SK-N-SH (cell line): ENCODE data around the gene SOX13. TPM values are rescaled to one million over a fixed set of nuclear protein-coding genes. Genes with fewer than 3 reads are reported as not detected.
A peak's percentile ranks its signal among the peaks of the same experiment; 100 is the strongest.

Source experiments
- CTCF ChIA-PET: fragments of 300-600, 350-600 bp; formaldehyde crosslinking; extraction: SDS; loops from one replicate; lab custom pipeline; 2021; lab: Yijun Ruan, JAX
- POLR2A ChIA-PET: fragments of 350-600 bp; sonication (Branson Sonifier 250); formaldehyde crosslinking; extraction: SDS; loops from one replicate; lab custom pipeline; 2020; ENCODE audit warnings: antibody characterized with exemption, inconsistent platforms; lab: Yijun Ruan, JAX
- DNase-seq: peaks from one replicate; pipeline ENCODE4 v3.0.0; 2012
- H2AFZ ChIP-seq: fragments of 200-600 bp; sonication (generic); 2 replicates; pipeline ENCODE4 v1.8.1; 2016; ENCODE audit warnings: antibody characterized with exemption, mild to moderate bottlenecking, low read depth
- H3F3A ChIP-seq: fragments of 200-600 bp; sonication (generic); replicated peaks from 2 replicates; pipeline ENCODE3; 2016; ENCODE audit warnings: antibody characterized with exemption, mild to moderate bottlenecking; ENCODE audit not compliant: insufficient read depth
- H3K27ac ChIP-seq, 2 experiments: fragments of 200-500 bp in 1 of 2; fragments of 200-600 bp in 1 of 2; sonication (Bioruptor generic) in 1 of 2; sonication (generic), shearing (Covaris generic) in 1 of 2; 2 replicates each; pipeline versions ENCODE4 v1.5.1 to v1.6.1; 2014 to 2016; ENCODE audit warnings: low read depth in 2 of 2, inconsistent platforms in 1 of 2, low read length in 1 of 2, mild to moderate bottlenecking in 1 of 2, mixed read lengths in 1 of 2
- H3K27me3 ChIP-seq: fragments of 200-600 bp; sonication (generic), shearing (Covaris generic); 2 replicates; pipeline ENCODE4 v1.6.1; 2016; ENCODE audit warnings: mixed run types; ENCODE audit not compliant: insufficient read depth
- H3K36me3 ChIP-seq, 2 experiments: fragments of 200-500 bp in 1 of 2; fragments of 200-600 bp in 1 of 2; sonication (Bioruptor generic) in 1 of 2; sonication (generic) in 1 of 2; replicated peaks in 1 of 2; 2 replicates each; pipeline versions ENCODE3 to v1.5.1; 2014 to 2016; ENCODE audit warnings: low read length in 1 of 2, mild to moderate bottlenecking in 1 of 2; ENCODE audit not compliant: insufficient read depth in 2 of 2, control insufficient read depth in 1 of 2
- H3K4me1 ChIP-seq, 2 experiments: fragments of 200-500 bp in 1 of 2; fragments of 200-600 bp in 1 of 2; sonication (Bioruptor generic) in 1 of 2; sonication (generic), shearing (Covaris generic) in 1 of 2; 2 replicates each; pipeline versions ENCODE4 v1.5.1 to v1.6.1; 2014 to 2016; ENCODE audit warnings: low read depth in 1 of 2, low read length in 1 of 2, mixed run types in 1 of 2; ENCODE audit not compliant: insufficient read depth in 2 of 2, control insufficient read depth in 1 of 2
- H3K4me2 ChIP-seq: fragments of 200-600 bp; sonication (generic), shearing (Covaris generic); 2 replicates; pipeline ENCODE4 v1.6.1; 2017; ENCODE audit warnings: mixed run types
- H3K4me3 ChIP-seq, 2 experiments: fragments of 200-500 bp in 1 of 2; fragments of 200-600 bp in 1 of 2; sonication (Bioruptor generic) in 1 of 2; sonication (generic), shearing (Covaris generic) in 1 of 2; 2 replicates each; pipeline versions ENCODE4 v1.5.1 to v1.8.1; 2014 to 2016; ENCODE audit warnings: low read depth in 2 of 2, inconsistent platforms in 1 of 2, low read length in 1 of 2, mild to moderate bottlenecking in 1 of 2, mixed read lengths in 1 of 2, moderate library complexity in 1 of 2
- H3K79me2 ChIP-seq: fragments of 200-600 bp; sonication (generic); 2 replicates; pipeline ENCODE4 v1.8.1; 2017; ENCODE audit warnings: mild to moderate bottlenecking; ENCODE audit not compliant: insufficient read depth
- H3K9ac ChIP-seq: fragments of 200-600 bp; sonication (generic); 2 replicates; pipeline ENCODE4 v1.6.1; 2017; ENCODE audit warnings: mixed run types
- H3K9me2 ChIP-seq: fragments of 200-600 bp; sonication (generic); 2 replicates; pipeline ENCODE4 v1.6.1; 2017; ENCODE audit warnings: mixed run types
- H3K9me3 ChIP-seq: fragments of 200-600 bp; sonication (generic); 2 replicates; pipeline ENCODE4 v1.6.1; 2017; ENCODE audit warnings: mixed run types, mild to moderate bottlenecking, moderate library complexity
- H4K20me1 ChIP-seq: fragments of 200-600 bp; sonication (generic); 2 replicates; pipeline ENCODE4 v1.6.1; 2017; ENCODE audit warnings: mild to moderate bottlenecking, mixed run types; ENCODE audit not compliant: insufficient read depth
- CTCF ChIP-seq: fragments of 200-600 bp; sonication (generic); IDR thresholded peaks from 2 replicates; pipeline ENCODE4 v1.6.1; 2017; ENCODE audit warnings: antibody characterized with exemption, mild to moderate bottlenecking, moderate library complexity
- ELF1 ChIP-seq: IDR thresholded peaks from 2 replicates; pipeline ENCODE4 v1.4.0; 2012
- EZH2phosphoT487 ChIP-seq: fragments of 200-600 bp; sonication (generic); IDR thresholded peaks from 2 replicates; pipeline ENCODE4 v1.6.1; 2017; ENCODE audit warnings: low read depth, mixed run types, mild to moderate bottlenecking, antibody characterized with exemption, moderate library complexity, borderline replicate concordance
- FOXJ3 ChIP-seq: sonication (generic); formaldehyde crosslinking; IDR thresholded peaks from 2 replicates; pipeline ENCODE4 v1.5.1; 2020; ENCODE audit warnings: mild to moderate bottlenecking, missing genetic modification reagents
- GABPA ChIP-seq: IDR thresholded peaks from 2 replicates; pipeline ENCODE4 v1.4.0; 2012; ENCODE audit warnings: low read depth, mild to moderate bottlenecking
- IRF3 ChIP-seq: fragments of 150-350 bp; IDR thresholded peaks from 2 replicates; pipeline ENCODE4 v1.6.1; 2016; ENCODE audit warnings: mild to moderate bottlenecking, low read depth, low read length
- JUND ChIP-seq: IDR thresholded peaks from 2 replicates; pipeline ENCODE4 v1.4.0; 2012
- NRF1 ChIP-seq: IDR thresholded peaks from 2 replicates; pipeline ENCODE4 v1.6.1; 2012; ENCODE audit warnings: low read depth, mild to moderate bottlenecking, low read length
- POLR2AphosphoS5 ChIP-seq: IDR thresholded peaks from 2 replicates; pipeline ENCODE4 v1.6.1; 2012; ENCODE audit warnings: low read depth, low read length
- RXRA ChIP-seq: IDR thresholded peaks from 2 replicates; pipeline ENCODE4 v1.4.0; 2012; ENCODE audit warnings: low read depth, mild to moderate bottlenecking, borderline replicate concordance
- TAF1 ChIP-seq: IDR thresholded peaks from 2 replicates; pipeline ENCODE4 v1.6.1; 2012; ENCODE audit warnings: low read depth, mild to moderate bottlenecking, low read length, moderate library complexity, borderline replicate concordance
- USF1 ChIP-seq: IDR thresholded peaks from 2 replicates; pipeline ENCODE4 v1.4.0; 2012; ENCODE audit warnings: low read depth, borderline replicate concordance
- YY1 ChIP-seq: IDR thresholded peaks from 2 replicates; pipeline ENCODE4 v1.4.0; 2012; ENCODE audit warnings: low read depth, mild to moderate bottlenecking
- WGBS: methylation state at CpG from one replicate; pipeline ENCODE4 v1.1.6; 2017; ENCODE audit warnings: low lambda C conversion rate; 5-methylcytosine and 5-hydroxymethylcytosine counted together
- polyA plus RNA-seq, 3 experiments: library from polyadenylated mRNA; depleted of rRNA; stranded (reverse); fragments of >200 nt; gene quantifications; 2 replicates each; pipeline ENCODE4 v1.2.3, GENCODE V29; 2012
- TF ChIP-seq, protein P1 (sequence below): IDR thresholded peaks from 2 replicates; pipeline ENCODE4 v1.6.1; 2012; ENCODE audit warnings: mild to moderate bottlenecking, low read depth, low read length, moderate library complexity

Gene SOX13
- polyA plus RNA-seq, 1 of the 3 experiments (the other 2 are of a cell fraction): 10.6 TPM

- CTCF ChIA-PET: interaction anchor here (0.8 to 3.8 kb wide), 4 partner anchors 29 to 203 kb away, joined by 3 to 31 read pairs (median 14); no protein-coding TSS in a partner anchor
- H3K36me3 ChIP-seq: no peaks in the 10 kb centered on the region
Observed at GRCh38 chr1:204075139-204075521, 2.2 kb downstream of the SOX13 start.

DNA sequence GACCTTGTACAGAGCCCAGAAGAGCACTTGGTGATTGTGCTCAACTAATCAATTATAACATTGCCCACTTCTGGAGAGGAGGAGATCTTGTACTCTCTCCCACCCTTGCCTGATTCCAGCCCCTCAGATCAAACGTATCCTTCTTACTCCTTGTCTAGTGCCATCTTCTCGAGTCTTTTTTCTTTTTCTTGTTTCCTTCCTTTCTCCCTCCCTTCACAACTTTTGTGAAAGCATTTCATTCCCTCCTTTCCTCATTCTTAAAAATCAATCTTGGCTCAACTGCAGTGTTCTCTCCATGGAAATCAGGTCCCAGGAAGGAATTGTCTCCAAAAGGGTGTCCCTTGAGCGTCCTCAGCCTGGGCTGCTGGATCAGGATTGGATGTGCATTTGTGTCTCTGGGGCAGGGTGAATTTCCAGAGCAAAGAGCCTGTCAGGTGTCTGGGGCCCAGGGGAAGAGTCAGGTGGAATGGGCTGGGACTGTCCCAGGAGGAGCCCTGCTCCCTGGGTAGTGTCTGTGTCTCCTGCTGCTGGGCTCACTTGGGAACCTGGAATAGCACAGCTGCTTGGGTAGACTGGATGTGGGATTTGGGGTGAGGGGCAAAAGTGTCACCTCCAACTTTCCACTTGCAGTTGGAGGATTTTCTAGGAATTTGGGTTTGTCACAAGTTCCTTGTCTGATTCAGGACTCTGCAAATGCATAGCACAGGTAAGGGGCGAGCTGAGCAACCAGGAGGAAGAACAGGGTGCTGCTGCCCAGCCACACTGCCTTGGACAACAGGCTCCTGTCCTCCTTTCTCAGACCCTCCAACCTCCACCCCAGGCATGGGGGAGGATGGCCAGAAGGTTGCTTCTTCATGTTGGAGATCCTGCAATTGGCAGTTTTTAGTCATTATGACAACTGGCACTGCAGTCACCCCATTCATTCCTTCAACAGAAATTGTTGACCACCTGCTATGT, 3.3 kb downstream of the SOX13 start:
- Histone ChIP-seq H3F3A (no peaks in the 10 kb centered on the region), H3K9me2 (no peaks in the 10 kb centered on the region), H2AFZ (no peak overlapping the region), H3K79me2 (0 out of 2 replicates have a peak, but pooled peaks cover 3% of the 10 kb centered on the region), H3K27me3 (no peaks in the 10 kb centered on the region), H3K4me1 (peaks cover 11 to 12% of the 10 kb centered on the region in 2 experiments; a peak in 2 of 4 replicates), H3K9ac (no peak overlapping the region), H3K4me3 (no peak overlapping the region), H3K4me2 (no peak overlapping the region), H3K27ac (no peak overlapping the region), H4K20me1 (no peaks in the 10 kb centered on the region), H3K9me3 (no peaks in the 10 kb centered on the region), H3K36me3 (no peaks in the 10 kb centered on the region)
- ChIA-PET CTCF (interaction anchor here (0.8 to 1.1 kb wide), 2 partner anchors 27 to 205 kb away, joined by 3 read pairs; no protein-coding TSS in a partner anchor), POLR2A (no interaction called here)
- no peak for DNase-seq
- 89% methylated on average over 3 of the region's 4 CpGs for WGBS
- TF ChIP-seq IRF3 (no peak), FOXJ3 (CRISPR knock-in tag) (no peak), CTCF (no peak), TAF1 (no peak), ELF1 (no peak), YY1 (no peak), GABPA (no peak), EZH2phosphoT487 (no peak), JUND (no peak)
- TF ChIP-seq, protein P1, sequence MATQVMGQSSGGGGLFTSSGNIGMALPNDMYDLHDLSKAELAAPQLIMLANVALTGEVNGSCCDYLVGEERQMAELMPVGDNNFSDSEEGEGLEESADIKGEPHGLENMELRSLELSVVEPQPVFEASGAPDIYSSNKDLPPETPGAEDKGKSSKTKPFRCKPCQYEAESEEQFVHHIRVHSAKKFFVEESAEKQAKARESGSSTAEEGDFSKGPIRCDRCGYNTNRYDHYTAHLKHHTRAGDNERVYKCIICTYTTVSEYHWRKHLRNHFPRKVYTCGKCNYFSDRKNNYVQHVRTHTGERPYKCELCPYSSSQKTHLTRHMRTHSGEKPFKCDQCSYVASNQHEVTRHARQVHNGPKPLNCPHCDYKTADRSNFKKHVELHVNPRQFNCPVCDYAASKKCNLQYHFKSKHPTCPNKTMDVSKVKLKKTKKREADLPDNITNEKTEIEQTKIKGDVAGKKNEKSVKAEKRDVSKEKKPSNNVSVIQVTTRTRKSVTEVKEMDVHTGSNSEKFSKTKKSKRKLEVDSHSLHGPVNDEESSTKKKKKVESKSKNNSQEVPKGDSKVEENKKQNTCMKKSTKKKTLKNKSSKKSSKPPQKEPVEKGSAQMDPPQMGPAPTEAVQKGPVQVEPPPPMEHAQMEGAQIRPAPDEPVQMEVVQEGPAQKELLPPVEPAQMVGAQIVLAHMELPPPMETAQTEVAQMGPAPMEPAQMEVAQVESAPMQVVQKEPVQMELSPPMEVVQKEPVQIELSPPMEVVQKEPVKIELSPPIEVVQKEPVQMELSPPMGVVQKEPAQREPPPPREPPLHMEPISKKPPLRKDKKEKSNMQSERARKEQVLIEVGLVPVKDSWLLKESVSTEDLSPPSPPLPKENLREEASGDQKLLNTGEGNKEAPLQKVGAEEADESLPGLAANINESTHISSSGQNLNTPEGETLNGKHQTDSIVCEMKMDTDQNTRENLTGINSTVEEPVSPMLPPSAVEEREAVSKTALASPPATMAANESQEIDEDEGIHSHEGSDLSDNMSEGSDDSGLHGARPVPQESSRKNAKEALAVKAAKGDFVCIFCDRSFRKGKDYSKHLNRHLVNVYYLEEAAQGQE: no peak

More at GRCh38 chr1:204075139-204075521, 2.2 kb downstream of the SOX13 start:
- 74% methylated on average over 31 of the region's 31 CpGs for WGBS
- Histone ChIP-seq H3K4me1 (peaks cover 7 to 10% of the 10 kb centered on the region in 2 experiments; a peak in 2 of 4 replicates), H3K4me2 (peak overlapping the region; percentile 98), H3K4me3 (peak overlapping the region; percentile 71 to 80; a peak in 3 of 4 replicates), H3K9ac (no peak overlapping the region; the same call in 1 of the 2 replicates), H3K9me2 (no peaks in the 10 kb centered on the region), H3F3A (no peaks in the 10 kb centered on the region), H3K27ac (no peak overlapping the region), H4K20me1 (no peaks in the 10 kb centered on the region), H3K27me3 (no peaks in the 10 kb centered on the region), H3K79me2 (0 out of 2 replicates have a peak, but pooled peaks cover 3% of the 10 kb centered on the region), H2AFZ (peak overlapping the region; percentile 74; the same call in 1 of the 2 replicates), H3K9me3 (no peaks in the 10 kb centered on the region)
- POLR2A ChIA-PET: no interaction called here
- DNase-seq: no peak
- TF ChIP-seq RXRA (no peak), USF1 (no peak), JUND (no peak), POLR2AphosphoS5 (no peak), NRF1 (no peak)
